ENCODE data around the gene STK32C. TPM values are rescaled to one million over a fixed set of nuclear protein-coding genes. Genes with fewer than 3 reads are reported as not detected.

Gene STK32C
- total RNA-seq, 1 donor from 2014 or later = 12.9 TPM

GRCh38 chr10:132292287-132293200 is 15.2 kb downstream of the STK32C start:
- Mint-ChIP-seq H3K9me3 (no peaks in the 10 kb centered on the region), H3K4me3 (no peak overlapping the region), H3K27ac (no peak overlapping the region), H3K4me1 (ENCODE audit: unreplicated experiment) (peaks cover 4% of the 10 kb centered on the region), H3K36me3 (no peaks in the 10 kb centered on the region), H3K27me3 (peaks cover 25% of the 10 kb centered on the region)
- no peak for DNase-seq (ENCODE audit: extremely low spot score, unreplicated experiment)
- no peak for TF ChIP-seq CTCF (conservative IDR thresholded peaks at IDR 0.05)

- H3K27me3 Mint-ChIP-seq = peaks cover 25% of the 10 kb centered on the region
- no peak for DNase-seq (ENCODE audit: extremely low spot score, unreplicated experiment)
- no peaks in the 10 kb centered on the region for H3K36me3 Mint-ChIP-seq
- H3K9me3 Mint-ChIP-seq = no peaks in the 10 kb centered on the region
- peaks cover 4% of the 10 kb centered on the region for H3K4me1 Mint-ChIP-seq (ENCODE audit: unreplicated experiment)
- no peak overlapping the region for H3K4me3 Mint-ChIP-seq
- no peak for TF ChIP-seq CTCF (conservative IDR thresholded peaks at IDR 0.05)
- no peak overlapping the region for H3K27ac Mint-ChIP-seq
These were observed 15.9 kb downstream of the STK32C start for GRCh38 chr10:132291826-132292225.

GRCh38 chr10:132290631-132291030 is 17.1 kb downstream of the STK32C start:
- no peak for DNase-seq (ENCODE audit: extremely low spot score, unreplicated experiment)
- no peaks in the 10 kb centered on the region for H3K9me3 Mint-ChIP-seq
- TF ChIP-seq CTCF (conservative IDR thresholded peaks at IDR 0.05) = no peak
- H3K4me1 Mint-ChIP-seq (ENCODE audit: unreplicated experiment) = no peaks in the 10 kb centered on the region
- H3K27me3 Mint-ChIP-seq = peaks cover 26% of the 10 kb centered on the region
- no peaks in the 10 kb centered on the region for H3K36me3 Mint-ChIP-seq
- no peak overlapping the region for H3K27ac Mint-ChIP-seq
- H3K4me3 Mint-ChIP-seq = no peak overlapping the region

- Mint-ChIP-seq H3K27me3 (peaks cover 33% of the 10 kb centered on the region), H3K9me3 (no peaks in the 10 kb centered on the region), H3K4me3 (no peak overlapping the region)
These were observed 18.3 kb downstream of the STK32C start for GRCh38 chr10:132289439-132289838.

GRCh38 chr10:132283604-132284382 is 24.0 kb downstream of the STK32C start:
- Mint-ChIP-seq H3K9me3 (no peaks in the 10 kb centered on the region), H3K27ac (no peak overlapping the region), H3K4me3 (no peak overlapping the region)

More at GRCh38 chr10:132289439-132289838, 18.3 kb downstream of the STK32C start:
- TF ChIP-seq CTCF (conservative IDR thresholded peaks at IDR 0.05) = no peak
- no peak overlapping the region for H3K27ac Mint-ChIP-seq
- no peak for DNase-seq (ENCODE audit: extremely low spot score, unreplicated experiment)
- H3K4me1 Mint-ChIP-seq (ENCODE audit: unreplicated experiment) = no peaks in the 10 kb centered on the region
- no peaks in the 10 kb centered on the region for H3K36me3 Mint-ChIP-seq

More at GRCh38 chr10:132283604-132284382, 24.0 kb downstream of the STK32C start:
- no peak for TF ChIP-seq CTCF (conservative IDR thresholded peaks at IDR 0.05)
- Mint-ChIP-seq H3K4me1 (ENCODE audit: unreplicated experiment) (no peaks in the 10 kb centered on the region), H3K36me3 (no peaks in the 10 kb centered on the region), H3K27me3 (peaks cover 36% of the 10 kb centered on the region)
- no peak for DNase-seq (ENCODE audit: extremely low spot score, unreplicated experiment)
